Measurements from ENCODE around the gene LRRC8D.

The LRRC8D gene

DNA sequence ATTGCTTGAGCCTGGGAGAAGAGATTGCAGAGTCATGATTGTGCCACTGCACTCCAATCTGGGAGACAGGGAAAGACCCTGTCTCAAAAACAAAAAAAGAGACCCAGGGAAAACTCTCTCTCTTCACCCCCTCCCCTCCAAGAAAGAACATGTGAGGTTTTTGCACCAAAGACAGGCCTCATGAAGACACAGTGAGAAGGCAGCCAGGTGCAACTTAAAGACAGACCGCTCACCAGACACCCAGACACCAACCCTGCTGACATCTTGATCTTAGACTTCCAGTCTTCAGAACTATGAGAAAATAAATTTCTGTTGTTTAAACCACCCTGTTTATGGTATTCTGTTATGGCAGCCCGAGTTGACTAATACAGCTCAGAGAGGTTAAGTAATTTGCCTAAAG lies 13.3 kb upstream of the LRRC8D start:
- Histone ChIP-seq H4K8ac (ENCODE audit: low read length) (no peak overlapping the region), H3K36me3 (ENCODE audit: control insufficient read depth in 1 of 2, insufficient read depth in 2 of 2, low read depth in 1 of 2, low read length in 2 of 2) (no peaks in the 10 kb centered on the region), H3K23ac (ENCODE audit: low read length in 2 of 2) (no peak overlapping the region), H3K9me3 (ENCODE audit: control insufficient read depth, low read length) (no peaks in the 10 kb centered on the region), H3K4me2 (ENCODE audit: low read length, poor library complexity, severe bottlenecking) (no peak overlapping the region), H2AFZ (ENCODE audit: low read depth, low read length) (no peak overlapping the region), H3K9ac (ENCODE audit: low read length) (no peak overlapping the region), H2BK5ac (ENCODE audit: low read depth, low read length, poor library complexity, severe bottlenecking) (no peak overlapping the region), H3K14ac (ENCODE audit: low read length in 2 of 2) (no peak overlapping the region), H2AK5ac (ENCODE audit: low read length, severe bottlenecking) (no peak overlapping the region), H2BK120ac (ENCODE audit: low read depth, low read length) (no peak overlapping the region), H2BK15ac (ENCODE audit: low read depth, poor library complexity, severe bottlenecking) (no peak overlapping the region), H3K27me3 (ENCODE audit: control insufficient read depth in 1 of 2, insufficient read depth in 1 of 2, low read length in 2 of 2) (no peaks in the 10 kb centered on the region), H3K4me1 (ENCODE audit: control insufficient read depth, insufficient read depth, low read depth, low read length) (peaks cover 6% of the 10 kb centered on the region), H3K4me3 (ENCODE audit: insufficient read depth in 1 of 2, low read depth in 1 of 2, low read length in 2 of 2) (no peak overlapping the region), H3K27ac (ENCODE audit: low read length, poor library complexity, severe bottlenecking) (no peak overlapping the region), H4K91ac (ENCODE audit: low read length) (no peak overlapping the region), H3K4ac (ENCODE audit: low read depth in 1 of 2, low read length in 2 of 2) (no peak overlapping the region), H2BK12ac (ENCODE audit: low read length in 2 of 2) (no peak overlapping the region), H3K79me1 (replicated peaks; ENCODE audit: low read length, poor library complexity, severe bottlenecking) (no peaks in the 10 kb centered on the region), H3K18ac (ENCODE audit: low read depth in 1 of 2, low read length in 2 of 2) (no peak overlapping the region)
- no peak for DNase-seq
- WGBS = 90% methylated on average over 2 of the region's 2 CpGs

DNA sequence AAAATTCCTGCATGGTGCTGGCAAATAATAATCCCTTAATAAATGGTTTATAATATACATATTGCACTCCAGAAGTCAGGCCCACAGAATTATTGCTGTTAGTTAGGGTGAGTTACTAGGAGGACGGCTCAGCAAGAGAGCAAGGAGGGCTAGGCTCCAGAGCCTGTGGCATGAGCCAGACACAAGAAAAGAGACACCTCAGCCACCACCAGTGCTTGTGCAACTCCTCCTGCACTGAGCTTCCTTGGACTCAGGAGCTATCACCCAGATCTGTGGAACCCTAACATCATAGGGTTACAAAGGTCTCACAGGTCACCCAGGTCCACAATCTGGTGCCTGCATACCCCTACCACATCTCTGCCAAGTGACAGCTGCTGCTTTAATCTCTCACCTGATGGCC lies 12.8 kb upstream of the LRRC8D start:
- H2BK120ac ChIP-seq (ENCODE audit: low read depth, low read length) = no peak overlapping the region
- H3K23ac ChIP-seq (ENCODE audit: low read length in 2 of 2) = no peak overlapping the region
- no peak overlapping the region for H2BK5ac ChIP-seq (ENCODE audit: low read depth, low read length, poor library complexity, severe bottlenecking)
- H3K4me3 ChIP-seq (ENCODE audit: insufficient read depth in 1 of 2, low read depth in 1 of 2, low read length in 2 of 2) = no peak overlapping the region
- H3K4ac ChIP-seq (ENCODE audit: low read depth in 1 of 2, low read length in 2 of 2) = no peak overlapping the region
- no peaks in the 10 kb centered on the region for H3K27me3 ChIP-seq (ENCODE audit: control insufficient read depth in 1 of 2, insufficient read depth in 1 of 2, low read length in 2 of 2)
- DNase-seq = no peak
- H3K27ac ChIP-seq (ENCODE audit: low read length, poor library complexity, severe bottlenecking) = no peak overlapping the region
- no peak overlapping the region for H3K4me2 ChIP-seq (ENCODE audit: low read length, poor library complexity, severe bottlenecking)
- no peak overlapping the region for H4K91ac ChIP-seq (ENCODE audit: low read length)
- H3K9ac ChIP-seq (ENCODE audit: low read length) = no peak overlapping the region
- no peak overlapping the region for H3K14ac ChIP-seq (ENCODE audit: low read length in 2 of 2)
- no peaks in the 10 kb centered on the region for H3K9me3 ChIP-seq (ENCODE audit: control insufficient read depth, low read length)
- H2BK15ac ChIP-seq (ENCODE audit: low read depth, poor library complexity, severe bottlenecking) = no peak overlapping the region
- WGBS = no CpG with 5 or more reads among the region's 1 CpG
- H2BK12ac ChIP-seq (ENCODE audit: low read length in 2 of 2) = peak overlapping the region in 1 of 2 experiments; percentile 15
- peaks cover 6% of the 10 kb centered on the region for H3K4me1 ChIP-seq (ENCODE audit: control insufficient read depth, insufficient read depth, low read depth, low read length)
- H4K8ac ChIP-seq (ENCODE audit: low read length) = peak overlapping the region; percentile 59
- no peak overlapping the region for H3K18ac ChIP-seq (ENCODE audit: low read depth in 1 of 2, low read length in 2 of 2)
- no peaks in the 10 kb centered on the region for H3K79me1 ChIP-seq (replicated peaks; ENCODE audit: low read length, poor library complexity, severe bottlenecking)
- H2AK5ac ChIP-seq (ENCODE audit: low read length, severe bottlenecking) = no peak overlapping the region
- H3K36me3 ChIP-seq (ENCODE audit: control insufficient read depth in 1 of 2, insufficient read depth in 2 of 2, low read depth in 1 of 2, low read length in 2 of 2) = no peaks in the 10 kb centered on the region
- H2AFZ ChIP-seq (ENCODE audit: low read depth, low read length) = no peak overlapping the region

DNA sequence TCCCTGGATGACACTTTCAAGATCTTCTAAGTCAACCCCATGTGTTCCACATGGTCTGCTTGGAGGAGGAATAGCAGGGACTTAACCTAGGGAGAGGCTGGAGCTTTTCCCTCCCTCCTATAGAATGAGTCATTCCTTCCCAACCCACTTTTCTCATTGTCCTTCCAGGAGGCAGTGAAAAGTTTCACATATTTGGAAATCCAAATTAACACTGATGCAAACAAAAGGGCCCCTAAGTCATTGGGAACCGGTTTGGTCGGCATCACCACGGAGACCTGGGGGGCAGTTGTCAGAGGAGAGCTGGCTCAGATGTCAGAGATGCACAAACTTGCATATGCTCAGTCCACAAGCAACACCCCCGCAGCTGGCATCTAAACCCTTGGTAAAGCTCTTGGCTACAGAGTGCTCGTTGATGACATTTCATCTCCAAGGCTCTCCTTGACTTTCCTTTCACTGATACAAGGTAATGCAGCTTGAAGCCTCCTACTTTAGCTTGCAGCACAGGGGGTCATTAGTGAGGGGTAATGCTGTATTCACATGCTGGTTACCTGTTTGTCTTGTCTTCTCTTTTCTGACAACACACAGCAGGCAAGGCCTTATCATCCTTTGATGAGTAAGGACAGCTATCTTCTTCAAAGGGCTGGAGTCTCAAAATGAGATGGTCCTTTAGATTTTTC lies 12.3 kb upstream of the LRRC8D start:
- DNase-seq = peak; percentile 45
- H3K4me1 ChIP-seq (ENCODE audit: control insufficient read depth, insufficient read depth, low read depth, low read length) = peaks cover 6% of the 10 kb centered on the region
- H3K27ac ChIP-seq (ENCODE audit: low read length, poor library complexity, severe bottlenecking) = no peak overlapping the region
- no peak overlapping the region for H4K8ac ChIP-seq (ENCODE audit: low read length)
- no peak overlapping the region for H3K23ac ChIP-seq (ENCODE audit: low read length in 2 of 2)
- no peak overlapping the region for H3K4me2 ChIP-seq (ENCODE audit: low read length, poor library complexity, severe bottlenecking)
- H3K79me1 ChIP-seq (replicated peaks; ENCODE audit: low read length, poor library complexity, severe bottlenecking) = no peaks in the 10 kb centered on the region
- H3K18ac ChIP-seq (ENCODE audit: low read depth in 1 of 2, low read length in 2 of 2) = no peak overlapping the region
- no peak overlapping the region for H2AFZ ChIP-seq (ENCODE audit: low read depth, low read length)
- no peak overlapping the region for H3K14ac ChIP-seq (ENCODE audit: low read length in 2 of 2)
- H3K4me3 ChIP-seq (ENCODE audit: insufficient read depth in 1 of 2, low read depth in 1 of 2, low read length in 2 of 2) = no peak overlapping the region
- no peak overlapping the region for H2BK15ac ChIP-seq (ENCODE audit: low read depth, poor library complexity, severe bottlenecking)
- no peak overlapping the region for H2BK5ac ChIP-seq (ENCODE audit: low read depth, low read length, poor library complexity, severe bottlenecking)
- WGBS = 33% methylated on average over 5 of the region's 5 CpGs
- H3K36me3 ChIP-seq (ENCODE audit: control insufficient read depth in 1 of 2, insufficient read depth in 2 of 2, low read depth in 1 of 2, low read length in 2 of 2) = no peaks in the 10 kb centered on the region
- H2BK12ac ChIP-seq (ENCODE audit: low read length in 2 of 2) = peak overlapping the region; percentile 11 to 76
- no peak overlapping the region for H4K91ac ChIP-seq (ENCODE audit: low read length)
- no peaks in the 10 kb centered on the region for H3K9me3 ChIP-seq (ENCODE audit: control insufficient read depth, low read length)
- peak overlapping the region in 1 of 2 experiments; percentile 4 for H3K4ac ChIP-seq (ENCODE audit: low read depth in 1 of 2, low read length in 2 of 2)
- H2AK5ac ChIP-seq (ENCODE audit: low read length, severe bottlenecking) = no peak overlapping the region
- H3K27me3 ChIP-seq (ENCODE audit: control insufficient read depth in 1 of 2, insufficient read depth in 1 of 2, low read length in 2 of 2) = no peaks in the 10 kb centered on the region
- H3K9ac ChIP-seq (ENCODE audit: low read length) = no peak overlapping the region
- peak overlapping the region; percentile 71 for H2BK120ac ChIP-seq (ENCODE audit: low read depth, low read length)

DNA sequence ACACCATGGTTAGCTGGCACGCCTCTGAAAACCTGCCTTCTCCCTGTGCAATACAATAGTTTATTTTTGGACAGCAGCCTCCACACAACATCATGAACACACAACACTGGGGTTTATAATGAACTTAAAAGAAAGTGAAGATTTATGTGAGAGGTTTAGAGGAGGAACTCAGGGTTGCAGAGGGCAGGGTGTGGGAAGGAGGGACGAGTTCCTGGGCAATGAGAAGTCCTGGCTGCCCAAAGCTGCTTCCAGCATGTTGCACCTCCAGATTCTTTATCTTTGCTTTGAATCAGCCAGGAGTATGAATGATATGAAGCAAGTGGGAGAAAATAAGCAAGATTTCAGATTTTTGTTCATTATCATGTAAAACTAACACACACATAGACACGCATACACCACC lies 11.3 kb upstream of the LRRC8D start:
- no peak overlapping the region for H2BK5ac ChIP-seq (ENCODE audit: low read depth, low read length, poor library complexity, severe bottlenecking)
- no peak overlapping the region for H4K8ac ChIP-seq (ENCODE audit: low read length)
- no peak overlapping the region for H2AK5ac ChIP-seq (ENCODE audit: low read length, severe bottlenecking)
- H3K4me1 ChIP-seq (ENCODE audit: control insufficient read depth, insufficient read depth, low read depth, low read length) = peaks cover 6% of the 10 kb centered on the region
- no peak overlapping the region for H2BK120ac ChIP-seq (ENCODE audit: low read depth, low read length)
- H3K27me3 ChIP-seq (ENCODE audit: control insufficient read depth in 1 of 2, insufficient read depth in 1 of 2, low read length in 2 of 2) = peaks cover 0 to 4% of the 10 kb centered on the region in 2 experiments
- H2AFZ ChIP-seq (ENCODE audit: low read depth, low read length) = no peak overlapping the region
- no peak overlapping the region for H3K4ac ChIP-seq (ENCODE audit: low read depth in 1 of 2, low read length in 2 of 2)
- no peaks in the 10 kb centered on the region for H3K9me3 ChIP-seq (ENCODE audit: control insufficient read depth, low read length)
- H3K36me3 ChIP-seq (ENCODE audit: control insufficient read depth in 1 of 2, insufficient read depth in 2 of 2, low read depth in 1 of 2, low read length in 2 of 2) = no peaks in the 10 kb centered on the region
- no peak overlapping the region for H3K4me3 ChIP-seq (ENCODE audit: insufficient read depth in 1 of 2, low read depth in 1 of 2, low read length in 2 of 2)
- WGBS = 63% methylated on average over 3 of the region's 3 CpGs
- no peak overlapping the region for H2BK12ac ChIP-seq (ENCODE audit: low read length in 2 of 2)
- H3K27ac ChIP-seq (ENCODE audit: low read length, poor library complexity, severe bottlenecking) = no peak overlapping the region
- no peak overlapping the region for H3K9ac ChIP-seq (ENCODE audit: low read length)
- no peak overlapping the region for H4K91ac ChIP-seq (ENCODE audit: low read length)
- no peak overlapping the region for H3K4me2 ChIP-seq (ENCODE audit: low read length, poor library complexity, severe bottlenecking)
- no peak overlapping the region for H3K14ac ChIP-seq (ENCODE audit: low read length in 2 of 2)
- H3K18ac ChIP-seq (ENCODE audit: low read depth in 1 of 2, low read length in 2 of 2) = no peak overlapping the region
- no peak overlapping the region for H3K23ac ChIP-seq (ENCODE audit: low read length in 2 of 2)
- peak; percentile 54 for DNase-seq
- H3K79me1 ChIP-seq (replicated peaks; ENCODE audit: low read length, poor library complexity, severe bottlenecking) = no peaks in the 10 kb centered on the region
- no peak overlapping the region for H2BK15ac ChIP-seq (ENCODE audit: low read depth, poor library complexity, severe bottlenecking)
